CD4-positive, alpha-beta memory T cell (primary cell): ENCODE measurements around the gene ANKRD28. TPM values are rescaled to one million over a fixed set of nuclear protein-coding genes. Genes with fewer than 3 reads are reported as not detected.
A peak's percentile ranks its signal among the peaks of the same experiment; 100 is the strongest.
"Not testable (repeated sequence)": the region's sequence is repeated elsewhere in the genome, so short reads cannot be mapped to it uniquely, and the experiment has no call there.

Experiments used
- CTCF ChIA-PET: fragments of 350-600 bp; sonication (Branson Sonifier 250); formaldehyde crosslinking; loops from one replicate; lab custom pipeline; 2021; ENCODE audit warnings: inconsistent platforms; ENCODE audit not compliant: partially characterized antibody; lab: Charles Lee
- POLR2A ChIA-PET: fragments of 350-600 bp; sonication (Branson Sonifier 250); formaldehyde crosslinking; loops from one replicate; lab custom pipeline; 2021; ENCODE audit not compliant: partially characterized antibody; lab: Charles Lee
- DNase-seq, 5 donors: peaks; one replicate each; pipeline versions ENCODE4 v3.0.0 to v3.0.0-alpha.2; 2020 to 2022; ENCODE audit warnings: mixed read lengths in 1 of 5
- H3K27ac ChIP-seq: one replicate; pipeline ENCODE4 v1.7.0; 2013; ENCODE audit warnings: low read depth, low read length
- H3K27me3 ChIP-seq: 2 replicates; pipeline ENCODE4 v1.7.0; 2013; ENCODE audit warnings: mild to moderate bottlenecking, low read length, moderate library complexity; ENCODE audit not compliant: insufficient read depth
- H3K36me3 ChIP-seq: 2 replicates; pipeline ENCODE4 v1.7.0; 2013; ENCODE audit warnings: mild to moderate bottlenecking, low read length, moderate library complexity; ENCODE audit not compliant: insufficient read depth
- H3K4me1 ChIP-seq: 2 replicates; pipeline ENCODE4 v1.7.0; 2013; ENCODE audit warnings: mild to moderate bottlenecking, low read length, moderate library complexity; ENCODE audit not compliant: insufficient read depth
- H3K4me3 ChIP-seq, 2 donors: one replicate each; pipeline ENCODE4 v1.7.0; 2013; ENCODE audit warnings: low read length in 2 of 2, mild to moderate bottlenecking in 1 of 2
- H3K9me3 ChIP-seq, 2 donors: one replicate each; pipeline ENCODE4 v1.7.0; 2013; ENCODE audit warnings: low read length in 2 of 2, control low read depth in 1 of 2; ENCODE audit not compliant: control insufficient read depth in 1 of 2
- H3K27ac Mint-ChIP-seq, 7 donors: one replicate each; pipeline ENCODE4 v1.8.0; 2020 to 2021; ENCODE audit warnings: mixed read lengths in 7 of 7, mild to moderate bottlenecking in 6 of 7, inconsistent platforms in 3 of 7, moderate library complexity in 3 of 7
- H3K27me3 Mint-ChIP-seq, 2 donors: one replicate each; pipeline ENCODE4 v1.8.0; 2020 to 2021; ENCODE audit warnings: mixed read lengths in 2 of 2
- H3K36me3 Mint-ChIP-seq, 2 donors: one replicate each; pipeline ENCODE4 v1.8.0; 2020 to 2021; ENCODE audit warnings: mixed read lengths in 2 of 2, inconsistent platforms in 1 of 2, mild to moderate bottlenecking in 1 of 2
- H3K4me1 Mint-ChIP-seq, 4 donors: one replicate each; pipeline ENCODE4 v1.8.0; 2020 to 2021; ENCODE audit warnings: mixed read lengths in 4 of 4, mild to moderate bottlenecking in 1 of 4
- H3K4me3 Mint-ChIP-seq, 8 donors: one replicate each; pipeline ENCODE4 v1.8.0; 2020 to 2021; ENCODE audit warnings: mixed read lengths in 8 of 8, mild to moderate bottlenecking in 7 of 8, moderate library complexity in 6 of 8, inconsistent platforms in 3 of 8
- H3K9me3 Mint-ChIP-seq, 8 donors: one replicate each; pipeline ENCODE4 v1.8.0; 2020 to 2021; ENCODE audit warnings: mixed read lengths in 8 of 8, mild to moderate bottlenecking in 5 of 8, inconsistent platforms in 3 of 8, moderate library complexity in 1 of 8
- intact Hi-C: fragments of 100-400 bp; cut with micrococcal nuclease; formaldehyde crosslinking; loops from one replicate; pipeline ENCODE4 v1.15.1; 2023
- polyA plus RNA-seq, 2 donors: library from polyadenylated mRNA; unstranded; fragments of 300-500 nt; fragmentation: Illumina TruSeq; gene quantifications; one replicate each; pipeline ENCODE4 v1.2.3, GENCODE V29; 2021
- total RNA-seq, 2 experiments: library from RNA; stranded (reverse); gene quantifications; one replicate each; pipeline ENCODE4 v1.2.3, GENCODE V29; 2021

ANKRD28 gene
- total and polyA plus RNA-seq, 4 experiments from 2014 or later, result 8.5 to 42.0 (median 27.2) TPM

DNA sequence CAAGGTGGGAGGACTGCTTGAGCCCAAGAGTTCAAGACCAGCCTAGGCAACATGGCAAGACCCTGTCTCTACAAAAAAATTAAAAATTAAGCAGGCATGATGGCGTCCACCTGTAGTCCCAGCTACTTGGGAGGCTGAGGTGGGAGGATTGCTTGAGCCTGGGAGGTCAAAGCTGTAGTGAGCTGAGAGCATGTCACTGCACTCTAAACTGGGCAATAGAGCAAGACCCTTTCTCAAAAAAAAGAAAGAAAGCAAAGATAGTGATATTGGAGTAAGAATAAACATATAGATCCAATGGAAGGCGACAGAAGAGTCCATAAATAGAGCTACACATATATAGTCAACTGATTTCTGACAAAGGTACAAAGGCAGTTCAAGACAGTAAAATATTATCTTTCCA is 21.3 kb upstream of the ANKRD28 start:
- Mint-ChIP-seq H3K4me1 (peaks cover 40 to 80% (median 48%) of the 10 kb centered on the region in 4 donors), H3K4me3 (peak overlapping the region in 1 of 8 donors; percentile 8), H3K36me3 (no peaks in the 10 kb centered on the region), H3K27ac (no peak overlapping the region), H3K27me3 (no peaks in the 10 kb centered on the region), H3K9me3 (no peaks in the 10 kb centered on the region)
- Histone ChIP-seq H3K9me3 (no peaks in the 10 kb centered on the region), H3K27ac (no peak overlapping the region), H3K27me3 (no peaks in the 10 kb centered on the region), H3K4me1 (peaks cover 48% of the 10 kb centered on the region), H3K4me3 (no peak overlapping the region), H3K36me3 (no peaks in the 10 kb centered on the region)
- POLR2A ChIA-PET, result no interaction called here
- DNase-seq, result no peak
- intact Hi-C loops, result loop anchor here (5.0 kb wide), 2 partner anchors 133 to 733 kb away; no protein-coding TSS in a partner anchor
- CTCF ChIA-PET, result interaction anchor here (0.8 to 1.1 kb wide), 2 partner anchors 188 to 229 kb away, joined by 3 read pairs; no protein-coding TSS in a partner anchor

DNA sequence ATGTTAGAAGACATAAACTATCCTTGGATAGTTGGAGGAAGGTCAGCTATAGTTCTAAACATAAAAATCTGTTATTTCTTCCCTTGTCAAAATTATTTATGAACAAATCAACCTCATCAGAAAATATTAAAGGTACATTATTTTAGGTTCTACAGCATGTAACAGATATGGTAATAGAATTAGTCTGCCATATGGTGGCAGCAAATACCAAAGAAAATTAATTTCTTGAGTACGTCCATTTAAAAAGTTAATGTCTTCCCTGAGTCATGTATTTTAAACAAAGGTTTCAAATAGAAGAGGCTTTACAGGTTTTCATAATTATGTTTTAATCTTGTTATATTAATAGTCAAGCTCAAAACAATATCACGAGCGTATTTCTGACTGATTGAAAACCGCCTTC is 17.9 kb upstream of the ANKRD28 start:
- Mint-ChIP-seq H3K27me3 (no peaks in the 10 kb centered on the region), H3K9me3 (no peaks in the 10 kb centered on the region), H3K4me3 (no peak overlapping the region), H3K27ac (no peak overlapping the region), H3K4me1 (peaks cover 22 to 55% (median 27%) of the 10 kb centered on the region in 4 donors), H3K36me3 (no peaks in the 10 kb centered on the region)
- Histone ChIP-seq H3K36me3 (no peaks in the 10 kb centered on the region), H3K4me3 (no peak overlapping the region), H3K4me1 (peaks cover 29% of the 10 kb centered on the region), H3K9me3 (no peaks in the 10 kb centered on the region), H3K27ac (no peak overlapping the region), H3K27me3 (no peaks in the 10 kb centered on the region)
- ChIA-PET CTCF (interaction anchor here (0.9 to 2.2 kb wide), 8 partner anchors 14 to 432 kb away, joined by 3 to 11 read pairs (median 4); no protein-coding TSS in a partner anchor), POLR2A (no interaction called here)
- DNase-seq, result peak in 3 of 5 donors; percentile 34 to 42 (median 36)
- intact Hi-C loops, result loop anchor here (1.0 to 5.0 kb wide), 4 partner anchors 137 to 737 kb away; no protein-coding TSS in a partner anchor

DNA sequence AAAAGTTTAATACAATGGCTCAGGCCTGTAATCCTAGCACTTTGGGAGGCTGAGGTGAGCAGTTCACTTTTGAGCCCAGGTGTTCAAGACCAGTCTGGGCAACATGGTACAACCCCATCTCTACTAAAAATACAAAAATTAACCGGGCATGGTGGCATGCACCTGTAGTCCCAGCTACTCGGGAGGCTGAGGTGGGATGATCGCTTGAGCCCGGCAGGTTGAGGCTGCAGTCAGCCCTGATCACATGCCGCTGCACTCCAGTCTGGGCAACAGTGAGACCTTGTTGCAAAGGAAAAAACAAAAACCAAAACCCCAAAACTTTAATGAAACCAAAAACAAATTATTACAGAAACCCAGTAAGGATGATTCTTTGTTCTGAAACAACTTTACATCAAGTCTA is 15.3 kb upstream of the ANKRD28 start:
- POLR2A ChIA-PET, result interaction anchor here (1.8 kb wide), 1 partner anchor 182 kb away, joined by 7 read pairs; no protein-coding TSS in a partner anchor
- CTCF ChIA-PET, result interaction anchor here (0.7 to 9.4 kb wide), 10 partner anchors 14 to 526 kb away, joined by 3 to 98 read pairs (median 4); partner anchors contain the start of genes ANKRD28, BTD and HACL1
- not testable (repeated sequence) for H3K4me3 Mint-ChIP-seq, H3K4me3 ChIP-seq, H3K27me3 Mint-ChIP-seq, H3K9me3 ChIP-seq, H3K27me3 ChIP-seq, H3K27ac ChIP-seq, H3K27ac Mint-ChIP-seq, H3K36me3 Mint-ChIP-seq, DNase-seq, H3K36me3 ChIP-seq, H3K9me3 Mint-ChIP-seq
- H3K4me1 ChIP-seq, result peaks cover 26% of the 10 kb centered on the region
- peaks cover 23 to 46% (median 31%) of the 10 kb centered on the region in 4 donors for H3K4me1 Mint-ChIP-seq
- intact Hi-C loops, result loop anchor here (5.0 kb wide), 1 partner anchor 121 kb away; no protein-coding TSS in a partner anchor

DNA sequence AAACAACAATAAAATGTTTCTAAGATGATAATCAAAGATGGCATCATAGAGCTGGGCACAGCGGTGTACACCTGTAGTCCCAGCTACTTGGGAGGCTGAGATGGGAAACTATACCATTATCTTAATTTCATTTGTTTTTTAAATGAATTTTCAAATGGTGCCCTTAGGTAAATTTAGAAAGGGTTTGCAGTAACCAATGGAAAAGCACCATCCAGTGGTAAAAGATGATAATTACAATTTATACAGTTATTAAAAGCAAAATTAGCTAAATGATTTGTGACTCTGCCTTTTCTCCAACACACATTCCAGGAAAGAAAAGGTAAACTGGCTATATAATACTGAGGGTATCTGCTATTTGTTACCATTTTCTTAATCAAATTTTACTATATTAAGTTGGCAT is 14.4 kb upstream of the ANKRD28 start:
- H3K9me3 Mint-ChIP-seq, result no peaks in the 10 kb centered on the region
- CTCF ChIA-PET, result interaction anchor here (0.6 to 9.4 kb wide), 18 partner anchors 10 to 608 kb away, joined by 3 to 98 read pairs (median 3); partner anchors contain the start of genes ANKRD28, BTD and HACL1
- H3K27ac Mint-ChIP-seq, result no peak overlapping the region

DNA sequence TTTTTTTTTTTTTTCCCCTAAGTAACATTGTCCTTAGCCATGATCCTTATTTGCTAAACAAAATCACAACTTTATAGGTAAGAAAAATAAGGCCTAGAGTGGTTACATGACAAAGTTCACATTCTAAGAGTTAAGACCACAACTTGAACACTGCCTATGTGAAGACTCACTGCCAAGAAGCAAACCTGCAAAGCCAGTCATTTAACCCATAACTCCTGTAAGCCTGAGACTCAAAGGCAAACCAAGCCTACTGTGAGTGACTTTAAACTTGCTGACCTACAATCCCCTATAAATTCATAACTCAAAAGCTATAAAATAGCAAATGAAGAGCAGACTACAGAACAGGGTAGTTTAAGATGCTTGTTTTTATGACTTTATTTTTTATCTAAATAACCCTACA is 12.9 kb upstream of the ANKRD28 start:
- no peak overlapping the region for H3K27ac ChIP-seq
- ChIA-PET POLR2A (interaction anchor here (1.0 to 2.0 kb wide), 2 partner anchors 9 to 13 kb away, joined by 3 to 12 read pairs; partner anchors contain the start of gene ANKRD28), CTCF (interaction anchor here (0.7 to 9.4 kb wide), 8 partner anchors 11 to 181 kb away, joined by 3 to 98 read pairs (median 4); partner anchors contain the start of gene ANKRD28)
- Mint-ChIP-seq H3K4me3 (no peak overlapping the region), H3K27me3 (no peaks in the 10 kb centered on the region), H3K36me3 (no peaks in the 10 kb centered on the region), H3K27ac (peak overlapping the region in 2 of 7 donors; percentile 35 to 55), H3K9me3 (no peaks in the 10 kb centered on the region), H3K4me1 (peaks cover 21 to 31% (median 24%) of the 10 kb centered on the region in 4 donors)
- no peaks in the 10 kb centered on the region for H3K9me3 ChIP-seq
- no peak overlapping the region for H3K4me3 ChIP-seq
- H3K27me3 ChIP-seq, result no peaks in the 10 kb centered on the region
- H3K4me1 ChIP-seq, result peaks cover 9% of the 10 kb centered on the region
- no peak for DNase-seq
- H3K36me3 ChIP-seq, result no peaks in the 10 kb centered on the region
- intact Hi-C loops, result loop anchor here (5.0 kb wide), 1 partner anchor 118 kb away; no protein-coding TSS in a partner anchor

More for the DNA sequence above, 14.4 kb upstream of the ANKRD28 start:
- H3K36me3 ChIP-seq, result no peaks in the 10 kb centered on the region
- Mint-ChIP-seq H3K4me3 (no peak overlapping the region), H3K4me1 (peaks cover 19 to 39% (median 24%) of the 10 kb centered on the region in 4 donors), H3K36me3 (no peaks in the 10 kb centered on the region), H3K27me3 (no peaks in the 10 kb centered on the region)
- no peaks in the 10 kb centered on the region for H3K27me3 ChIP-seq
- POLR2A ChIA-PET, result interaction anchor here (0.9 to 2.0 kb wide), 4 partner anchors 11 to 186 kb away, joined by 3 to 12 read pairs (median 6); partner anchors contain the start of gene ANKRD28
- H3K4me1 ChIP-seq, result peaks cover 18% of the 10 kb centered on the region
- H3K4me3 ChIP-seq, result no peak overlapping the region
- H3K9me3 ChIP-seq, result no peaks in the 10 kb centered on the region
- peak in 3 of 5 donors; percentile 35 to 48 (median 39) for DNase-seq
- intact Hi-C loops, result loop anchor here (1.0 to 5.0 kb wide), 3 partner anchors 120 to 610 kb away; no protein-coding TSS in a partner anchor
- no peak overlapping the region for H3K27ac ChIP-seq

DNA sequence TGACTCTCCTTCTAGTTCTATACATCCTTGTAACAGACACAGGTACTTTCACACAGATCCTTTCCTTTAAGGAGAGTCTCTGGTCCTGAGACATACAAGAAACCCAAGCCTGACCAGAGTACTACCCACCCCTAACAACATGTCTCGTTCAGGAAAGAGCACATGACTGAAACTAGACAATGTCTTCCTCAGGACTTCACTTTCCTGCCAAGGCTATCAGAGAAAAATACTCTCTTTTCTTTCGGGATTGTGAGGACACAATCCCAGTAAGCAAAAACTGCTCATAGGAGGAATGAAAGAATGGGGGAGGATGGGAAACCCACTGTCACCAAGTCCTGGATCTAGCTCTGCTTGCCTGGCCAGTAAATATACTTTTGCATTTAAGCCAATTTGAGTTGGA is 11.5 kb upstream of the ANKRD28 start:
- Mint-ChIP-seq H3K4me3 (peak overlapping the region in 1 of 8 donors; percentile 1), H3K9me3 (peaks cover 0 to 1% (median 0%) of the 10 kb centered on the region in 8 donors), H3K4me1 (peaks cover 29 to 42% (median 34%) of the 10 kb centered on the region in 4 donors), H3K27ac (peak overlapping the region in 3 of 7 donors; percentile 5 to 64 (median 8)), H3K36me3 (no peaks in the 10 kb centered on the region), H3K27me3 (no peaks in the 10 kb centered on the region)
- DNase-seq, result no peak
- CTCF ChIA-PET, result interaction anchor here (2.3 to 9.4 kb wide), 2 partner anchors 10 to 179 kb away, joined by 13 to 90 read pairs; partner anchors contain the start of gene ANKRD28
- POLR2A ChIA-PET, result interaction anchor here (1.0 kb wide), 1 partner anchor 12 kb away, joined by 7 read pairs; the partner anchor contains the start of gene ANKRD28
- Histone ChIP-seq H3K27ac (no peak overlapping the region), H3K27me3 (no peaks in the 10 kb centered on the region), H3K36me3 (no peaks in the 10 kb centered on the region), H3K9me3 (no peaks in the 10 kb centered on the region), H3K4me1 (peaks cover 23% of the 10 kb centered on the region), H3K4me3 (no peak overlapping the region)
- intact Hi-C loops, result no loop called here
